GM12878 (cell line): ENCODE data around the gene PNMA1. TPM values are rescaled to one million over a fixed set of nuclear protein-coding genes. Genes with fewer than 3 reads are reported as not detected.

ENCODE experiments used
- ATAC-seq: fragments of 200-7000 bp; cut with Tn5 transposase; 3 replicates; pipeline ENCODE4 v1.9.1; 2020; ENCODE audit warnings: mild to moderate bottlenecking, moderate library complexity
- BruUV-seq: library from RNA; stranded (reverse); fragments of 400-500 nt; replicated peaks from 2 replicates; lab custom pipeline; 2021; lab: Mats Ljungman, UMichigan
- CTCF ChIA-PET: fragments of 300-600 bp; sonication (Branson Sonifier 250); formaldehyde crosslinking; extraction: SDS; loops from one replicate; lab custom pipeline; 2021; ENCODE audit warnings: inconsistent platforms; lab: Yijun Ruan, JAX
- POLR2A ChIA-PET: fragments of 350-600 bp; formaldehyde crosslinking; extraction: SDS; loops from one replicate; lab custom pipeline; 2021; ENCODE audit warnings: inconsistent platforms; lab: Charles Lee
- RAD21 ChIA-PET: fragments of 300-600 bp; sonication (Branson Sonifier 250); formaldehyde crosslinking; loops from one replicate; lab custom pipeline; 2023; ENCODE audit warnings: antibody characterized with exemption; ENCODE audit not compliant: unreplicated experiment; lab: Charles Lee
- SMC1A ChIA-PET: fragments of 300-600 bp; sonication (Branson Sonifier 250); formaldehyde crosslinking; loops from one replicate; lab custom pipeline; 2023; ENCODE audit not compliant: unreplicated experiment, uncharacterized antibody; lab: Charles Lee
- DNase-seq: peaks from one replicate; pipeline ENCODE4 v3.0.0-alpha.2; 2011; ENCODE audit warnings: low read depth, low spot score
- FAIRE-seq: peaks from 3 replicates; lab custom pipeline; 2011; peaks lifted over from hg19 to GRCh38; lab: Jason Lieb, UNC
- H2AFZ ChIP-seq: 2 replicates; pipeline ENCODE4 v1.6.0; 2011; ENCODE audit warnings: low read depth, low read length, control low read depth; ENCODE audit not compliant: control insufficient read depth
- H3K27ac ChIP-seq: 2 replicates; pipeline ENCODE4 v1.5.1; 2011; ENCODE audit warnings: control low read depth; ENCODE audit not compliant: control insufficient read depth, insufficient read depth
- H3K27me3 ChIP-seq, 2 experiments: replicated peaks in 1 of 2; 2 replicates each; pipeline versions ENCODE4 v1.6.0 to v1.6.1; 2011; ENCODE audit warnings: low read length in 1 of 2; ENCODE audit not compliant: control insufficient read depth in 2 of 2, insufficient read depth in 2 of 2
- H3K36me3 ChIP-seq, 2 experiments: 2 replicates each; pipeline ENCODE4 v1.5.1; 2011; ENCODE audit warnings: low read length in 1 of 2; ENCODE audit not compliant: control insufficient read depth in 2 of 2, insufficient read depth in 2 of 2
- H3K4me1 ChIP-seq: 2 replicates; pipeline ENCODE4 v1.6.1; 2011; ENCODE audit warnings: mild to moderate bottlenecking, low read length, moderate library complexity, mixed read lengths; ENCODE audit not compliant: control insufficient read depth, insufficient read depth
- H3K4me2 ChIP-seq: 2 replicates; pipeline ENCODE4 v1.6.0; 2011; ENCODE audit warnings: control low read depth; ENCODE audit not compliant: control insufficient read depth, insufficient read depth
- H3K4me3 ChIP-seq: fragments of 200-600 bp; sonication (generic); 2 replicates; pipeline ENCODE4 v1.5.1; 2016
- H3K79me2 ChIP-seq: 2 replicates; pipeline ENCODE4 v1.6.0; 2011; ENCODE audit warnings: low read length; ENCODE audit not compliant: control insufficient read depth, insufficient read depth
- H3K9ac ChIP-seq: 2 replicates; pipeline ENCODE4 v1.8.0; 2011; ENCODE audit warnings: low read length, control low read depth, mixed read lengths; ENCODE audit not compliant: control insufficient read depth, insufficient read depth
- H3K9me3 ChIP-seq: replicated peaks from 3 replicates; pipeline ENCODE4 v1.5.1; 2011; ENCODE audit warnings: mild to moderate bottlenecking, low read length; ENCODE audit not compliant: control insufficient read depth, insufficient read depth
- H4K20me1 ChIP-seq: 2 replicates; pipeline ENCODE4 v1.6.0; 2011; ENCODE audit not compliant: control insufficient read depth, insufficient read depth
- DPF2 ChIP-seq: fragments of 450-650 bp; IDR thresholded peaks from 2 replicates; pipeline ENCODE4 v1.6.1; 2017; ENCODE audit warnings: mild to moderate bottlenecking
- HCFC1 ChIP-seq: fragments of 150-350 bp; IDR thresholded peaks from 2 replicates; pipeline ENCODE4 v1.6.1; 2014; ENCODE audit warnings: low read length
- MAX ChIP-seq: IDR thresholded peaks from 2 replicates; pipeline ENCODE4 v1.6.1; 2012; ENCODE audit warnings: low read depth, low read length, improper control_type of control experiment
- MEF2A ChIP-seq: IDR thresholded peaks from 2 replicates; pipeline ENCODE4 v1.6.1; 2011; ENCODE audit warnings: low read depth, mild to moderate bottlenecking, low read length, moderate library complexity; ENCODE audit not compliant: insufficient read depth
- PKNOX1 ChIP-seq: fragments of 450-650 bp; IDR thresholded peaks from 2 replicates; pipeline ENCODE4 v1.6.1; 2016; ENCODE audit warnings: mild to moderate bottlenecking
- PRDM15 ChIP-seq: fragments of 450-650 bp; formaldehyde crosslinking; IDR thresholded peaks from 2 replicates; pipeline ENCODE4 v1.4.0; 2020; ENCODE audit warnings: mild to moderate bottlenecking, moderate library complexity
- RELA ChIP-seq: fragments of 450-650 bp; IDR thresholded peaks from 2 replicates; pipeline ENCODE4 v1.8.0; 2014; ENCODE audit warnings: borderline replicate concordance; ENCODE audit not compliant: partially characterized antibody
- REST ChIP-seq: IDR thresholded peaks from 2 replicates; pipeline ENCODE4 v1.6.1; 2012; ENCODE audit warnings: mild to moderate bottlenecking, low read depth, low read length
- SMAD1 ChIP-seq: fragments of 450-650 bp; IDR thresholded peaks from 2 replicates; pipeline ENCODE4 v1.6.1; 2018; ENCODE audit warnings: mild to moderate bottlenecking, low read depth; ENCODE audit not compliant: partially characterized antibody
- ZBED1 ChIP-seq: IDR thresholded peaks from 2 replicates; pipeline ENCODE4 v1.6.1; 2016; ENCODE audit warnings: borderline replicate concordance
- ZBTB33 ChIP-seq: fragments of 450-650 bp; IDR thresholded peaks from 2 replicates; pipeline ENCODE4 v1.6.1; 2017; ENCODE audit warnings: mild to moderate bottlenecking
- ZNF217 ChIP-seq: fragments of 450-650 bp; IDR thresholded peaks from 2 replicates; pipeline ENCODE4 v1.6.1; 2017; ENCODE audit warnings: antibody characterized with exemption, mild to moderate bottlenecking
- WGBS: methylation state at CpG from one replicate; pipeline ENCODE4 v1.1.6; 2016; ENCODE audit warnings: low lambda C conversion rate; ENCODE audit not compliant: insufficient replicate concordance, insufficient coverage; ENCODE audit errors: missing lambda C conversion rate; 5-methylcytosine and 5-hydroxymethylcytosine counted together
- in situ Hi-C: fragments of 300-500 bp; cut with MboI; formaldehyde crosslinking; loops from 9 replicates; pipeline ENCODE4 v1.14.3; 2018; ENCODE audit warnings: mixed read lengths
- intact Hi-C: fragments of 100-400 bp; cut with micrococcal nuclease; formaldehyde crosslinking; loops from one replicate; pipeline ENCODE4 v1.14.2; 2022; ENCODE audit not compliant: unreplicated experiment
- polyA plus RNA-seq, 11 experiments: library from polyadenylated mRNA; depleted of rRNA in 4 of 11; unstranded in 6 of 11; stranded (reverse) in 5 of 11; fragments of >200 nt; fragmentation: Nextera tagmentation in 4 of 11; fragmentation: Illumina TruSeq in 1 of 11; extraction: Ambion mirVana in 4 of 11; extraction: Trizol in 1 of 11; gene quantifications; 1 replicate in 1 of 11; 2 replicates in 10 of 11; pipeline versions ENCODE4 v1.2.1 to v1.2.3, GENCODE V29; 2011 to 2016; ENCODE audit warnings: inconsistent platforms in 2 of 11, missing spikeins in 2 of 11, low read depth in 1 of 11
- total RNA-seq, 4 experiments: library from RNA; depleted of rRNA in 3 of 4; stranded (reverse); fragments of >200 nt in 3 of 4; fragmentation: Illumina TruSeq in 1 of 4; extraction: Trizol in 1 of 4; gene quantifications; 2 replicates each; pipeline versions ENCODE4 v1.2.1 to v1.2.3, GENCODE V29; 2013 to 2021

PNMA1 gene
- total and polyA plus RNA-seq, 10 of the 15 experiments (the other 5 are each of a cell fraction or from before 2014, with no cell fraction given) = 1.8 to 39.3 (median 11.1) TPM

- H3K4me1 ChIP-seq = peaks cover 42% of the 10 kb centered on the region
- DNase-seq (no peak), FAIRE-seq (no peak), ATAC-seq (no peak)
- H3K4me2 ChIP-seq = no peak overlapping the region
- no peak overlapping the region for H3K4me3 ChIP-seq
- BruUV-seq = no TSS peak
- no peak overlapping the region for H3K27ac ChIP-seq
- no peaks in the 10 kb centered on the region for H3K9me3 ChIP-seq
- SMC1A ChIA-PET = interaction anchor here (5.5 kb wide), 1 partner anchor 11 kb away, joined by 32 read pairs; no protein-coding TSS in a partner anchor
- H3K36me3 ChIP-seq = peaks cover 27 to 42% of the 10 kb centered on the region in 2 experiments
- intact Hi-C loops = no loop called here
- RAD21 ChIA-PET = interaction anchor here (1.4 to 8.5 kb wide), 4 partner anchors 11 to 87 kb away, joined by 5 to 114 read pairs (median 22); a partner anchor contains a TSS
- CTCF ChIA-PET = interaction anchor here (1.6 to 21.0 kb wide), 3 partner anchors 11 to 83 kb away, joined by 7 to 288 read pairs (median 95); a partner anchor contains a TSS
- in situ Hi-C loops = loop anchor here (5.0 to 25.0 kb wide), 2 partner anchors 87 to 297 kb away; no protein-coding TSS in a partner anchor
- 87% methylated on average over 12 of the region's 12 CpGs for WGBS
- TF ChIP-seq PKNOX1 (no peak), ZBED1 (no peak), REST (no peak), MAX (no peak), SMAD1 (no peak), ZNF217 (no peak), RELA (no peak), MEF2A (no peak), HCFC1 (no peak), ZBTB33 (no peak), DPF2 (no peak), PRDM15 (no peak)
- no peak overlapping the region for H3K9ac ChIP-seq
- peaks cover 69% of the 10 kb centered on the region for H3K79me2 ChIP-seq
- no peak overlapping the region for H2AFZ ChIP-seq
- POLR2A ChIA-PET = interaction anchor here (1.3 to 6.7 kb wide), 2 partner anchors 11 to 13 kb away, joined by 3 to 54 read pairs; no protein-coding TSS in a partner anchor
- peaks cover 21% of the 10 kb centered on the region for H4K20me1 ChIP-seq
- H3K27me3 ChIP-seq = no peaks in the 10 kb centered on the region
Observed at GRCh38 chr14:73739899-73740617, 25.9 kb upstream of the PNMA1 start.
